ENCODE measurements around the gene ATRNL1. TPM values are rescaled to one million over a fixed set of nuclear protein-coding genes. Genes with fewer than 3 reads are reported as not detected.

ATRNL1 gene
- polyA plus RNA-seq, 2 of the 4 experiments (the other 2 are of a cell fraction): 0.13 to 0.34 TPM

DNA sequence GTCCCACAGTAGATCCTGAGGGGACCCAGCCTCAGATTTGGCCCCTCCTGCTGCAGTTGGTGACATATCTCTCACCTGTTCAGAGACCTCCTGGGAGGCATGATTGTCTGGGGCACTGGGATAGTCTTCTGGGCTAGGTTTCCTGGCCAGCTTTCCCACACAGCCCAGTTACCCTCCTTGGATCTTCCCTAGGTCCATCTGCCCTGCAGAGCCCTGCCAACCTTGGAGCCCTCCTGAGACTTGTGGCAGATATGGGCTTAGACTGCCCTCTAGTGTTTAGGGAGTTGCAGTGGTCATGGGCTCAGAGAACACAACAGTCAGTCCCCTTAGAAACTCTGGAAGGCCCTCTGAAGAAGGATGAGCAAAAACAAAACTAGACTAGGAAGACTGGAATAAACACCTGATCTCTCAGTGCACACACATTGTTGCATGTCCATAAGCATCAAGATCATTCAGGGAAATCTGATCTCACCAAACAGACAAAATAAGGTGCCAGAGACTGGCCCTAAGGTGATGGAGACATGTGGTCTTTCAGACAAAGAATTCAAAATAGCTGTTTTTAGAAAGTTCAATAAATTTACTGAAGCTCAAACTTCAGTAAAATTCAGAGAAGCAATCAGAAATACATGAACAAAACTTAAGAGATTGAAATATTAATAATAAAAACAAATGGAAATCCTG, 324.6 kb downstream of the ATRNL1 start:
- Histone ChIP-seq H3K27ac (no peak overlapping the region), H3K9me3 (no peaks in the 10 kb centered on the region), H3K4me2 (no peak overlapping the region), H3K4me3 (no peak overlapping the region), H3K4me1 (no peaks in the 10 kb centered on the region)
- TF ChIP-seq NR3C1 (IDR thresholded peaks at IDR 0.05) (no peak), RAD21 (conservative IDR thresholded peaks at IDR 0.05 in 1 of 2, IDR thresholded peaks at IDR 0.05 in 1 of 2) (peak; percentile 63 to 70), TP53 (CRISPR knock-in tag; IDR thresholded peaks at IDR 0.05) (no peak), MAZ (IDR thresholded peaks at IDR 0.05; ENCODE audit: borderline replicate concordance, low read depth, low read length) (no peak), SMC3 (IDR thresholded peaks at IDR 0.05) (peak; percentile 43; the same call in 1 of the 3 replicates), POLR2A (IDR thresholded peaks at IDR 0.05; ENCODE audit: low read length) (no peak), NPAS2 (CRISPR knock-in tag; IDR thresholded peaks at IDR 0.05; ENCODE audit: borderline replicate concordance) (no peak), KDM5A (IDR thresholded peaks at IDR 0.05) (no peak)
- TF ChIP-seq, protein P1, sequence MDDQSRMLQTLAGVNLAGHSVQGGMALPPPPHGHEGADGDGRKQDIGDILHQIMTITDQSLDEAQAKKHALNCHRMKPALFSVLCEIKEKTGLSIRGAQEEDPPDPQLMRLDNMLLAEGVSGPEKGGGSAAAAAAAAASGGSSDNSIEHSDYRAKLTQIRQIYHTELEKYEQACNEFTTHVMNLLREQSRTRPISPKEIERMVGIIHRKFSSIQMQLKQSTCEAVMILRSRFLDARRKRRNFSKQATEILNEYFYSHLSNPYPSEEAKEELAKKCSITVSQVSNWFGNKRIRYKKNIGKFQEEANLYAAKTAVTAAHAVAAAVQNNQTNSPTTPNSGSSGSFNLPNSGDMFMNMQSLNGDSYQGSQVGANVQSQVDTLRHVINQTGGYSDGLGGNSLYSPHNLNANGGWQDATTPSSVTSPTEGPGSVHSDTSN (IDR thresholded peaks at IDR 0.05): no peak
- TF ChIP-seq, protein P2, sequence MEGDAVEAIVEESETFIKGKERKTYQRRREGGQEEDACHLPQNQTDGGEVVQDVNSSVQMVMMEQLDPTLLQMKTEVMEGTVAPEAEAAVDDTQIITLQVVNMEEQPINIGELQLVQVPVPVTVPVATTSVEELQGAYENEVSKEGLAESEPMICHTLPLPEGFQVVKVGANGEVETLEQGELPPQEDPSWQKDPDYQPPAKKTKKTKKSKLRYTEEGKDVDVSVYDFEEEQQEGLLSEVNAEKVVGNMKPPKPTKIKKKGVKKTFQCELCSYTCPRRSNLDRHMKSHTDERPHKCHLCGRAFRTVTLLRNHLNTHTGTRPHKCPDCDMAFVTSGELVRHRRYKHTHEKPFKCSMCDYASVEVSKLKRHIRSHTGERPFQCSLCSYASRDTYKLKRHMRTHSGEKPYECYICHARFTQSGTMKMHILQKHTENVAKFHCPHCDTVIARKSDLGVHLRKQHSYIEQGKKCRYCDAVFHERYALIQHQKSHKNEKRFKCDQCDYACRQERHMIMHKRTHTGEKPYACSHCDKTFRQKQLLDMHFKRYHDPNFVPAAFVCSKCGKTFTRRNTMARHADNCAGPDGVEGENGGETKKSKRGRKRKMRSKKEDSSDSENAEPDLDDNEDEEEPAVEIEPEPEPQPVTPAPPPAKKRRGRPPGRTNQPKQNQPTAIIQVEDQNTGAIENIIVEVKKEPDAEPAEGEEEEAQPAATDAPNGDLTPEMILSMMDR (IDR thresholded peaks at IDR 0.05): peak; percentile 47
- TF ChIP-seq, protein P3, sequence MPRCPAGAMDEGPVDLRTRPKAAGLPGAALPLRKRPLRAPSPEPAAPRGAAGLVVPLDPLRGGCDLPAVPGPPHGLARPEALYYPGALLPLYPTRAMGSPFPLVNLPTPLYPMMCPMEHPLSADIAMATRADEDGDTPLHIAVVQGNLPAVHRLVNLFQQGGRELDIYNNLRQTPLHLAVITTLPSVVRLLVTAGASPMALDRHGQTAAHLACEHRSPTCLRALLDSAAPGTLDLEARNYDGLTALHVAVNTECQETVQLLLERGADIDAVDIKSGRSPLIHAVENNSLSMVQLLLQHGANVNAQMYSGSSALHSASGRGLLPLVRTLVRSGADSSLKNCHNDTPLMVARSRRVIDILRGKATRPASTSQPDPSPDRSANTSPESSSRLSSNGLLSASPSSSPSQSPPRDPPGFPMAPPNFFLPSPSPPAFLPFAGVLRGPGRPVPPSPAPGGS (IDR thresholded peaks at IDR 0.05): no peak
- POLR2A ChIA-PET: no interaction called here
- no peak for FAIRE-seq
- peak; percentile 10 to 54 for DNase-seq (ENCODE audit: low read depth in 1 of 2, low spot score in 1 of 2)
- peak; percentile 95 to 97 for ATAC-seq
- CTCF ChIA-PET: interaction anchor here (1.2 kb wide), 1 partner anchor 248 kb away, joined by 3 read pairs; no protein-coding TSS in a partner anchor

DNA sequence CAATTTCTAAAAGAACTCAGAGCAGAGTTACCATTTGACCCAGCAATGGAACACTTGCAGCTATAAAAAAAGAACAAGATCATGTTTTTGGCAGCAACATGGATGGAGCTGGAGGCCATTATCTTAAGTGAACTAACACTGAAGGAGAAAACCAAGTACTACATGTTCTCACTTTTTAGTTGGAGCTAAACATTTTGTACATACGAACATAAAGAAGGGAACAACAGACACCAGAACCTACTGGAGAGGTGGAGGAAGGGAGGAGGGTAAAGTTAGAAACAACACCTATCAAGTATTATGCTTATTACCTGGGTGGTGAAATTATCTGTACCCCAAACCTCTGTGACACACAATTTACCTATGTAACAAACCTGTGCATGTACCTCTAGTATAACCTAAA, 329.5 kb downstream of the ATRNL1 start:
- POLR2A ChIA-PET: no interaction called here
- no peak for ATAC-seq
- FAIRE-seq: no peak

DNA sequence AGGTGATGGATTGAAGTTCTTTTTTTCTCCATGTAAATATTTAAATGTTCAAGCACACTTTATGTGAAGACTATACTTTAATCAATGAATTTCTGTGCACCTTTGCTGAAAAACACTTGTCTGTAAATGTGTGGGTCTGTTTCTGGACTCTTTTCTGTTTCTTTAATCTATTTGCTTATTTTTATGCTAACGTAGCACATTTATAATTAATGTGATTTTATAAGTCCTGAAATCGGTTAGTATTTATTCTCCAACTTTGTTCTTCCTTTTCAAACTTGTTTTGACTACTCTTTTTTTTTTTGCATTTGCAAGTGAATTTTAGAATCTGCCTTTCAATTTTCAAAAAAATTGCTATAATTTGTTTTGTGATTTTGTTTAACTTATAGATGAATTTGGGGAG, 334.4 kb downstream of the ATRNL1 start:
- POLR2A ChIA-PET: no interaction called here
- DNase-seq (ENCODE audit: low read depth in 1 of 2, low spot score in 1 of 2): no peak
- CTCF ChIA-PET: no interaction called here

More for the DNA sequence above, 329.5 kb downstream of the ATRNL1 start:
- no peak overlapping the region for H3K4me3 ChIP-seq
- H3K4me2 ChIP-seq: no peak overlapping the region
- no peak for DNase-seq (ENCODE audit: low read depth in 1 of 2, low spot score in 1 of 2)
- H3K4me1 ChIP-seq: no peaks in the 10 kb centered on the region
- CTCF ChIA-PET: no interaction called here
- no peaks in the 10 kb centered on the region for H3K9me3 ChIP-seq
- no peak for TF ChIP-seq CBX8 (IDR thresholded peaks at IDR 0.05)
- TF ChIP-seq EP300 (IDR thresholded peaks at IDR 0.05): no peak
- TF ChIP-seq, protein P4, sequence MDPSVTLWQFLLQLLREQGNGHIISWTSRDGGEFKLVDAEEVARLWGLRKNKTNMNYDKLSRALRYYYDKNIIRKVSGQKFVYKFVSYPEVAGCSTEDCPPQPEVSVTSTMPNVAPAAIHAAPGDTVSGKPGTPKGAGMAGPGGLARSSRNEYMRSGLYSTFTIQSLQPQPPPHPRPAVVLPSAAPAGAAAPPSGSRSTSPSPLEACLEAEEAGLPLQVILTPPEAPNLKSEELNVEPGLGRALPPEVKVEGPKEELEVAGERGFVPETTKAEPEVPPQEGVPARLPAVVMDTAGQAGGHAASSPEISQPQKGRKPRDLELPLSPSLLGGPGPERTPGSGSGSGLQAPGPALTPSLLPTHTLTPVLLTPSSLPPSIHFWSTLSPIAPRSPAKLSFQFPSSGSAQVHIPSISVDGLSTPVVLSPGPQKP (IDR thresholded peaks at IDR 0.05; ENCODE audit: low read depth, low read length): no peak
- WGBS (ENCODE audit: missing lambda C conversion rate): 8% methylated on average over 1 of the region's 1 CpG
- H3K27ac ChIP-seq: no peak overlapping the region

More for the DNA sequence above, 334.4 kb downstream of the ATRNL1 start:
- no peaks in the 10 kb centered on the region for H3K9me3 ChIP-seq
- FAIRE-seq (no peak), ATAC-seq (no peak)
- 6% methylated on average over 2 of the region's 2 CpGs for WGBS (ENCODE audit: missing lambda C conversion rate)
- TF ChIP-seq EHF (CRISPR knock-in tag; IDR thresholded peaks at IDR 0.05) (no peak), MAFK (IDR thresholded peaks at IDR 0.05; ENCODE audit: partially characterized antibody) (peak; percentile 72)
- no peak overlapping the region for H3K4me2 ChIP-seq
- no peaks in the 10 kb centered on the region for H3K4me1 ChIP-seq
- no peak overlapping the region for H3K27ac ChIP-seq
- H3K4me3 ChIP-seq: no peak overlapping the region

Measured in A549 (cell line).